LNCaP clone FGC (cell line): ENCODE data around the gene C2orf92.

Experiments used
- DNase-seq: peaks from one replicate; pipeline ENCODE4 v3.0.0-alpha.2; 2011; ENCODE audit warnings: low read depth
- H3K4me3 ChIP-seq: 2 replicates; pipeline ENCODE4 v1.5.1; 2011; ENCODE audit warnings: mild to moderate bottlenecking, low read depth, low read length, control low read depth
- CTCF ChIP-seq: IDR thresholded peaks from 2 replicates; pipeline ENCODE4 v1.5.1; 2012; ENCODE audit warnings: mild to moderate bottlenecking; ENCODE audit not compliant: control insufficient read depth, insufficient read depth; ENCODE audit errors: extremely low read depth

Gene C2orf92

DNA sequence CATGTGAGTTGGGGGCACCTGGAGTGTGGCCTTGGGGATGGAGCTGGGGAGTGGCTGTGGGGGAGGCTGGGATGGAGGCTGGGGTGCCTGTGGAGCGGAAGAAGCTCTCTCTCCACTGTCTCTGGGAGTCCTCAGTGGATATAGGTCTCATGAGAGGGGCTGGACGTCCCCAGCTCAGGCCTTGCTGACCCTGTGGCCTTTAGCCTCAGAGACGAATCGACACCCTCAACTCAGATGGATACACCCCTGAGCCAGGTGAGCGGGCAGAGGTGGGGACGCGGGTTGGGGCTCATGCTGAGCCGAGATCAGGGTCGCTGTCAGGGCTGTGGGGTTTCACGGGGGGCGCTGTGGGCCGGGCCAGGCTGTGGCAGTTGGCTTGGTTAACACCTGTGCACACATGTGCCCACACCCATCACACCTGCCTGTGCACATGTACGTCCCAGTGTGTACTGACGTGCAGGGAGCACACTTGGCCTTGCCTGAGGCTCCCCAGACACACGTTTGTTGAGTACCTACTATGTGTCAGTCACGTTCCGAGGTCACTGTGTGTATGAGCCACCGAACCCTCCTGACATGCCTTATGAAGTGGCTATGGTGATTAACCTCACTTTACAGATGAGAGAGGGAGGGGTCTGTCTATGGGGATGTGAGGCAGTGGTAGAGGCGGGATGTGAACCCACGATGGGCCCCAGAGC lies 64.0 kb downstream of the C2orf92 start:
- no peak for DNase-seq
- TF ChIP-seq CTCF, result no peak
- no peak overlapping the region for H3K4me3 ChIP-seq

DNA sequence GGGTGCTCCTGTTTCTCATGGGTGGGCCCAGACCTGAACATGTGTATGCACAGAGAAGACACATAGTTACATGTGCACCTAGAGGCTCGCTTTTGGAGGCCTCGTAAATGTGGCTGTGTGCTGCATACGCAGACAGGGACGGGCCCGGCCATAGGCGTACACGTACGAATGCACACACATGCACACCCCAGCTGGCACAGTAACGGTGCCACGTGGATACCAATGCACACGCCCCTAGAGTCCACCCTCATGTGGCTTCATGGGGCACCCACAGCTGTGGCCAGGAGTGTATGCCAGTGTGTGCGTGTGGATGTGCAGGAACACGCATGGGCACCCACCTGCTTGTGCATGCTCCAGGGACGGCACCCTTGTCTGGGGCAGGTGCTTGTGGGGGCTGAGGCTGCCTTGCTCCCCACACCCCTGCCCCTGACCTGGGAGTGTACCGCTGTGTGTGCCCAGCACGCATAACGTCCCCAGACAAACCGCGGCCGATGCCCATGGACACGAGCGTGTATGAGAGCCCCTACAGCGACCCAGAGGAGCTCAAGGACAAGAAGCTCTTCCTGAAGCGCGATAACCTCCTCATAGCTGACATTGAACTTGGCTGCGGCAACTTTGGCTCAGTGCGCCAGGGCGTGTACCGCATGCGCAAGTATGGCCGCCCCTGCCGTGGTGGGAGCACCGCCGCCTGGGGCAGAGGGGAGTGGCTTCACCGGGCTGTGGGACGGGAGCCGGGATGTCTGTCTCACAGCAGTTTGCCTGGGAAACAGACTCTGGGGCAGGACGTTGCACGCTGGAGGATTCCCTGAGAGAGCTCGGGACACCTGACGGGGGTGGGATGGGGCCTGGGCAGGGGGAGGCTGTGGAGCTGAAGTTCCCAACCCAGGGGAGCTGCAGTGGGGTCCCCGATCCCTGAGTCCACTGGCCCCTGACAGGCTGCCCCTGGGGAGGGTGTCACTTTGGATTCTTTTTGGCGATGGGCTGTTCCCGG lies 64.8 kb downstream of the C2orf92 start:
- DNase-seq, result no peak
- no peak for TF ChIP-seq CTCF
- no peak overlapping the region for H3K4me3 ChIP-seq

DNA sequence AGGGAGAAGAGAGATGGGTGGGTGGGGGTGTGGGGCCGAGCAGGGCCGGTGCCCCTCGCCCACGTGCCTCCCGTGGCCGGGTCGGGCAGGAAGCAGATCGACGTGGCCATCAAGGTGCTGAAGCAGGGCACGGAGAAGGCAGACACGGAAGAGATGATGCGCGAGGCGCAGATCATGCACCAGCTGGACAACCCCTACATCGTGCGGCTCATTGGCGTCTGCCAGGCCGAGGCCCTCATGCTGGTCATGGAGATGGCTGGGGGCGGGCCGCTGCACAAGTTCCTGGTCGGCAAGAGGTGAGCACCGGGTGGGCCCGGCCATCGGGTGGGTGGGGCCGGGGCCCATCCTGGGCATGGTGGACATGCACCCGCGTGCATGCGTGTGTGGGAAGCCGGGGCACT lies 65.6 kb downstream of the C2orf92 start:
- TF ChIP-seq CTCF, result no peak
- H3K4me3 ChIP-seq, result no peak overlapping the region
- DNase-seq, result no peak

GRCh38 chr2:97736185-97736584 lies 66.7 kb downstream of the C2orf92 start:
- TF ChIP-seq CTCF, result no peak
- no peak overlapping the region for H3K4me3 ChIP-seq
- DNase-seq, result no peak

GRCh38 chr2:97736608-97737330 lies 67.3 kb downstream of the C2orf92 start:
- TF ChIP-seq CTCF, result no peak
- no peak overlapping the region for H3K4me3 ChIP-seq
- DNase-seq, result no peak

- no peak overlapping the region for H3K4me3 ChIP-seq
- TF ChIP-seq CTCF, result no peak
- no peak for DNase-seq
Measured at GRCh38 chr2:97737421-97738178, 68.1 kb downstream of the C2orf92 start.
